ENCODE data around the gene FOXP4. TPM values are rescaled to one million over a fixed set of nuclear protein-coding genes. Genes with fewer than 3 reads are reported as not detected.

FOXP4 gene
- total RNA-seq, 1 experiment from 2014 or later, result 32.3 TPM

GRCh38 chr6:41539204-41539603 is 7.0 kb upstream of the FOXP4 start:
- DNase-seq (ENCODE audit: low read depth, low spot score), result no peak
- no peak overlapping the region for H2AFZ ChIP-seq (ENCODE audit: low read depth, low read length, poor library complexity, severe bottlenecking)
- ChIA-PET RAD21 (ENCODE audit: low non-redundant PET in 1 of 2, low total read pairs in 2 of 2, uncharacterized antibody in 2 of 2, unreplicated experiment in 2 of 2) (no interaction called here), POLR2A (interaction anchor here (1.2 kb wide), 1 partner anchor 10 kb away, joined by 3 read pairs; no protein-coding TSS in a partner anchor), CTCF (no interaction called here)
- no peak for ATAC-seq
- H3K79me2 ChIP-seq (ENCODE audit: insufficient read depth, low read length), result peaks cover 4% of the 10 kb centered on the region; the same call in 1 of the 2 replicates
- H3K9me2 ChIP-seq (ENCODE audit: insufficient read depth), result no peaks in the 10 kb centered on the region
- H3K27ac ChIP-seq (ENCODE audit: low read depth, low read length), result no peak overlapping the region
- no peaks in the 10 kb centered on the region for H4K20me1 ChIP-seq (ENCODE audit: insufficient read depth)
- no peaks in the 10 kb centered on the region for H3K27me3 ChIP-seq (ENCODE audit: insufficient read depth, low read length)
- H3K36me3 ChIP-seq (ENCODE audit: control insufficient read depth in 1 of 2, insufficient read depth in 2 of 2, low read length in 2 of 2), result no peaks in the 10 kb centered on the region
- H3K4me2 ChIP-seq (ENCODE audit: low read length), result no peak overlapping the region
- H3K4me3 ChIP-seq (replicated peaks in 1 of 2; ENCODE audit: low read depth in 1 of 2, low read length in 2 of 2), result no peak overlapping the region
- no peak overlapping the region for H3K9ac ChIP-seq (ENCODE audit: low read length)
- intact Hi-C loops (cut with micrococcal nuclease), result no loop called here
- no peak for TF ChIP-seq CBX3 (IDR thresholded peaks at IDR 0.05; ENCODE audit: low read depth)
- TF ChIP-seq ATF3 (IDR thresholded peaks at IDR 0.05), result no peak
- TF ChIP-seq JUND (IDR thresholded peaks at IDR 0.05), result no peak
- TF ChIP-seq EGR1 (IDR thresholded peaks at IDR 0.05; ENCODE audit: low read depth), result no peak
- TF ChIP-seq SIN3A (IDR thresholded peaks at IDR 0.05; ENCODE audit: low read depth), result no peak
- no peak for TF ChIP-seq POLR2AphosphoS5 (IDR thresholded peaks at IDR 0.05; ENCODE audit: low read depth, low read length)
- no peak for TF ChIP-seq TCF7L2 (IDR thresholded peaks at IDR 0.05; ENCODE audit: borderline replicate concordance, extremely low read depth, insufficient read depth, insufficient read length)
- TF ChIP-seq, protein P1, sequence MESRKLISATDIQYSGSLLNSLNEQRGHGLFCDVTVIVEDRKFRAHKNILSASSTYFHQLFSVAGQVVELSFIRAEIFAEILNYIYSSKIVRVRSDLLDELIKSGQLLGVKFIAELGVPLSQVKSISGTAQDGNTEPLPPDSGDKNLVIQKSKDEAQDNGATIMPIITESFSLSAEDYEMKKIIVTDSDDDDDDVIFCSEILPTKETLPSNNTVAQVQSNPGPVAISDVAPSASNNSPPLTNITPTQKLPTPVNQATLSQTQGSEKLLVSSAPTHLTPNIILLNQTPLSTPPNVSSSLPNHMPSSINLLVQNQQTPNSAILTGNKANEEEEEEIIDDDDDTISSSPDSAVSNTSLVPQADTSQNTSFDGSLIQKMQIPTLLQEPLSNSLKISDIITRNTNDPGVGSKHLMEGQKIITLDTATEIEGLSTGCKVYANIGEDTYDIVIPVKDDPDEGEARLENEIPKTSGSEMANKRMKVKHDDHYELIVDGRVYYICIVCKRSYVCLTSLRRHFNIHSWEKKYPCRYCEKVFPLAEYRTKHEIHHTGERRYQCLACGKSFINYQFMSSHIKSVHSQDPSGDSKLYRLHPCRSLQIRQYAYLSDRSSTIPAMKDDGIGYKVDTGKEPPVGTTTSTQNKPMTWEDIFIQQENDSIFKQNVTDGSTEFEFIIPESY (IDR thresholded peaks at IDR 0.05; ENCODE audit: extremely low read depth, insufficient replicate concordance, low read length), result no peak
- no peak for TF ChIP-seq ELF1 (IDR thresholded peaks at IDR 0.05; ENCODE audit: borderline replicate concordance, low read depth)
- TF ChIP-seq CEBPB (IDR thresholded peaks at IDR 0.05; ENCODE audit: low read depth), result no peak
- TF ChIP-seq ZFX (IDR thresholded peaks at IDR 0.05), result no peak
- TF ChIP-seq, protein P2, sequence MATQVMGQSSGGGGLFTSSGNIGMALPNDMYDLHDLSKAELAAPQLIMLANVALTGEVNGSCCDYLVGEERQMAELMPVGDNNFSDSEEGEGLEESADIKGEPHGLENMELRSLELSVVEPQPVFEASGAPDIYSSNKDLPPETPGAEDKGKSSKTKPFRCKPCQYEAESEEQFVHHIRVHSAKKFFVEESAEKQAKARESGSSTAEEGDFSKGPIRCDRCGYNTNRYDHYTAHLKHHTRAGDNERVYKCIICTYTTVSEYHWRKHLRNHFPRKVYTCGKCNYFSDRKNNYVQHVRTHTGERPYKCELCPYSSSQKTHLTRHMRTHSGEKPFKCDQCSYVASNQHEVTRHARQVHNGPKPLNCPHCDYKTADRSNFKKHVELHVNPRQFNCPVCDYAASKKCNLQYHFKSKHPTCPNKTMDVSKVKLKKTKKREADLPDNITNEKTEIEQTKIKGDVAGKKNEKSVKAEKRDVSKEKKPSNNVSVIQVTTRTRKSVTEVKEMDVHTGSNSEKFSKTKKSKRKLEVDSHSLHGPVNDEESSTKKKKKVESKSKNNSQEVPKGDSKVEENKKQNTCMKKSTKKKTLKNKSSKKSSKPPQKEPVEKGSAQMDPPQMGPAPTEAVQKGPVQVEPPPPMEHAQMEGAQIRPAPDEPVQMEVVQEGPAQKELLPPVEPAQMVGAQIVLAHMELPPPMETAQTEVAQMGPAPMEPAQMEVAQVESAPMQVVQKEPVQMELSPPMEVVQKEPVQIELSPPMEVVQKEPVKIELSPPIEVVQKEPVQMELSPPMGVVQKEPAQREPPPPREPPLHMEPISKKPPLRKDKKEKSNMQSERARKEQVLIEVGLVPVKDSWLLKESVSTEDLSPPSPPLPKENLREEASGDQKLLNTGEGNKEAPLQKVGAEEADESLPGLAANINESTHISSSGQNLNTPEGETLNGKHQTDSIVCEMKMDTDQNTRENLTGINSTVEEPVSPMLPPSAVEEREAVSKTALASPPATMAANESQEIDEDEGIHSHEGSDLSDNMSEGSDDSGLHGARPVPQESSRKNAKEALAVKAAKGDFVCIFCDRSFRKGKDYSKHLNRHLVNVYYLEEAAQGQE (IDR thresholded peaks at IDR 0.05; ENCODE audit: low read depth), result no peak
- TF ChIP-seq POLR2A (IDR thresholded peaks at IDR 0.05; ENCODE audit: borderline replicate concordance, extremely low read depth, insufficient read depth, insufficient read length), result no peak
- TF ChIP-seq, protein P3, sequence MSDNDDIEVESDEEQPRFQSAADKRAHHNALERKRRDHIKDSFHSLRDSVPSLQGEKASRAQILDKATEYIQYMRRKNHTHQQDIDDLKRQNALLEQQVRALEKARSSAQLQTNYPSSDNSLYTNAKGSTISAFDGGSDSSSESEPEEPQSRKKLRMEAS (IDR thresholded peaks at IDR 0.05), result no peak
- no peak for TF ChIP-seq YY1 (IDR thresholded peaks at IDR 0.05; ENCODE audit: extremely low read depth, insufficient replicate concordance, low read depth, low read length)
- peaks cover 24 to 31% of the 10 kb centered on the region in 2 experiments for H3K4me1 ChIP-seq (ENCODE audit: control insufficient read depth in 1 of 2, insufficient read depth in 2 of 2, low read length in 2 of 2)
- H3K9me3 ChIP-seq (ENCODE audit: control insufficient read depth in 1 of 2, insufficient read depth in 1 of 2, low read depth in 1 of 2, low read length in 2 of 2), result no peaks in the 10 kb centered on the region
- BruUV-seq (replicated peaks), result no TSS peak

Data from HCT116 (cell line).